Activated CD4-positive, alpha-beta T cell treated with anti-CD3 and anti-CD28 coated beads, Interleukin-2, amount 50 U/mL, for 1 hour (primary cell): Measurements from ENCODE around the gene UPK3A.
A peak's percentile ranks its signal among the peaks of the same experiment; 100 is the strongest.
"Not testable (repeated sequence)": the region's sequence is repeated elsewhere in the genome, so short reads cannot be mapped to it uniquely, and the experiment has no call there.

ENCODE experiments used
- DNase-seq: peaks from one replicate; pipeline ENCODE4 v3.0.0-alpha.2; 2020

UPK3A gene

DNA sequence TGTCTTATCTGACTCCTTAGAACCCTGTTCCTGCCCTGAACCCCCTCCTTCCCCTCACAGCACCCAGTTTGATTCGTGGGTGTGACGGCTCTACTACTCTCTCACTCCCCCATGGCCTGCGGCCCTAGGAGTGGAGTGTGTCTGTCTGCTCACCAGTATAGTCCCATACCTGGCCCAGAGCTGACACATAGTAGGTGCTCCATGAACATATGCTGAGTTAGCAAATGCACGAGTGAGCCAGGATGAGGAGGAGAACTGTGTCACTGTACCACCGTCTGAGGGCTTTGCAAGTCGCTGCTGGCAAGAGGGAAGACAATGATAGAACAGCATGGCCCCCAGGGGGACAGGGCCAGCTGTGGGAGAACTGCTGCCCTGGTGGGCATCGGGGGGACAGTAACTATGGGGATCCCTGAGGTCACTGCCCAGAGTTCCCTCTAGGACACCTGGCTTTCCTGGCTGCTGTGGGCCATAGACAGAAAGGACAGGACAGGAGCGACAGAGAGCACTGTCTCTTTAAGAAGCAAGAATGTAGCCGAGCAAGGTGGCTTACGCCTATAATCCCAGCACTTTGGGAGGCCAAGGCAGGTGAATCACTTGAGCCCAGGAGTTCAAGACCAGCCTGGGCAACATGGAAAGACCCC is 24.9 kb upstream of the UPK3A start:
- no peak for DNase-seq

DNA sequence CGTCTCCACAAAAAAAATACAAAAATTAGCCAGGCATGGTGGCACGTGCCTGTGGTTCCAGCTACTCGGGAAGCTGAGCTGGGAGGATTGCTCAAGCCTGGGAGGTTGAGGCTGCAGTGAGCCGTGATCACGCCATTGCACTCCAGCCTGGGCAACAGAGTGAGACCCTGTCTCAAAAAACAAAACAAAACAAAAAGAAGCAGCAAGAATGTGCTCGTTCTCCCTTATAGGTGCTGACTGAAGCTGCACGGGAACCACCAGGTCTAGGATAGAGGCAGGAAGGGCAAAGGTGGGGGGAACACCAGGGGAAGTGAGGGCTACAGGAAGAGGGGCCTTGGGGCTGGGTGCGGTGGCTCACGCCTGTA is 24.4 kb upstream of the UPK3A start:
- not testable (repeated sequence) for DNase-seq

DNA sequence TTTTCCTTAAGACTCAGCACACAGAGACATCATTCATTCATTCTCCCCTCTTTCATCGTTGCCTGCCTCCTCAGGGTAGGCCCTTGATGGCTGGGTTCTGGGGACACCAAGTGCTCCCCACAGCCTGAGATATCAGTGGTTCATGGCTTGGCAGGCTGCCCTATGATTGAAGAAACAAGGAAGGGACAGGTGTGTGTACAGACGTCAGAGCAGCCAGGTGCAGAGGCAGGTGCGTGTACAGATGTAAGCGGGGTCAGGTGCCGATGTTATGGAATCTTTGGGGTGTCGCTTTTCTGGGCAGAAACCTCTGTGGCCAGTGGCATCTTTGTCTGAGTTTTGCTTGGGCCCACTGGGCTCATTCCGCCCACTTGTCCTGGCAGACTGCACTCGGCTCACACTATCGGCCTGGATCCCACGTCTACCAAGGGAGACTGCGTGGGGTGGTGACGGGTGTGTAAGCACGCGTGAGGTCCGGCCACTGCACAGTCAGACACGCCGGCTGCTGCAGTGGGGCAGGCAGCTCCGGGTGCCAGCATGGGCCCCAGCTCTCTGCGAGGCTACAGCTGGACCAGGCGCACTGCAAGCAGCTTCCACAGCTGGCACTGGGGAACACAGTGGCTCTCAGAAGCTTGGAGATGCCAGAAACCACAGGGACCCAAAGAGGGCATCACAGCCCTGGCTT is 23.2 kb upstream of the UPK3A start:
- no peak for DNase-seq

DNA sequence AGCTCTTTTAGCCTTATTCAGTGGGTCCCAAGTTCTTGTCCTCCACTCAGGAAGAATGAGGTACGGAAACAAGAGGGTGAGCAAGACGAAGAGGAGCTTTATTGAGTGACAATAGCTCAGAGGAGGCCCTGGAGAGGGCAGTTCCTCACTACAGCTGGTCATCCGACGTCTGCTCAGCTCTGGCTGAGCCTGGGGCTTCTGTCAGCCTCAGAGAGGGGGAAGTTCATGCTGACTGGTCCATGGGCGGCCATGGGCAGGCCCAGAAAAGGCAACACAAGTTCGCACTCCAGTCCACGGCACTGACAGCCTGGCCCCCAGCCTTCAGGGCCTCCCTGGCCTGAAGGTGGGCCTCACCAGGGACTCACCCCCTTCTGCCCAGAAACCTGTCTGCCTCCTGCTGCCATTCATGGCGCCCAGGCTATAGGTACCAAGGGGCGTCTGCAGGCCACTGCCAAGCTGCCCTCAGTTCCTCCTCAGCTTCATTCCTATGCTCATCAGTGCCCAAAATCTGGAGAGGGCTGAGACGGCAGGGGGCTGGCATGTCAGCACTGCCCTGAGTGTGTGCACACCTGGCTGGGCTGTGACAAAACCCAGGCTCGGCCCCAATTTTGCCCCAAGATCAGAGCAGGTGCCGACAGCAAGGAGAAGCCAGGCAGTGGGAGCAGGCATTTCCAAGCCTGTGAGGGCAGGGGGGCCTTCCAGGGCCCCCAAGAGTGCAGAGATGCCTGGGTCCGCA is 22.4 kb upstream of the UPK3A start:
- DNase-seq: no peak

- no peak for DNase-seq
These were observed 21.8 kb upstream of the UPK3A start for GRCh38 chr22:45262931-45263462.

GRCh38 chr22:45263463-45264269 is 21.1 kb upstream of the UPK3A start:
- no peak for DNase-seq

DNA sequence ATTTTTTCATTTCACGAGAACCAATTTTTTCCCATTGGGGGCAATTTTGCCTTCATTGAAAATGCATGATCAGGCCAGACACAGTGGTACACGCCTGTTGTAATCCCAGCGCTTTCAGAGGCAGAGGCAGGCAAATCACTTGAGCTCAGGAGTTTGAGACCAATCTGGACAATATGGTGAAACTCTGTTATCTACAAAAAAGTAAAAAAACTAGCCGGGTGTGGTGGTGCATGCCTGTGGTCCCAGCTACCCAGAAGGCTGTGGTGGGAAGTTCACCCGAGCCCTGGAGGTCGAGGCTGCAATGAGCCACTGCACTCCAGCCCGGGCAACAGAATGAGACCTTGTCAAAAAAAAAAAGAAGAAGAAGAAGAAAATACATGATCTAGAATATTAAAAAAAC is 19.2 kb upstream of the UPK3A start:
- DNase-seq: no peak

DNA sequence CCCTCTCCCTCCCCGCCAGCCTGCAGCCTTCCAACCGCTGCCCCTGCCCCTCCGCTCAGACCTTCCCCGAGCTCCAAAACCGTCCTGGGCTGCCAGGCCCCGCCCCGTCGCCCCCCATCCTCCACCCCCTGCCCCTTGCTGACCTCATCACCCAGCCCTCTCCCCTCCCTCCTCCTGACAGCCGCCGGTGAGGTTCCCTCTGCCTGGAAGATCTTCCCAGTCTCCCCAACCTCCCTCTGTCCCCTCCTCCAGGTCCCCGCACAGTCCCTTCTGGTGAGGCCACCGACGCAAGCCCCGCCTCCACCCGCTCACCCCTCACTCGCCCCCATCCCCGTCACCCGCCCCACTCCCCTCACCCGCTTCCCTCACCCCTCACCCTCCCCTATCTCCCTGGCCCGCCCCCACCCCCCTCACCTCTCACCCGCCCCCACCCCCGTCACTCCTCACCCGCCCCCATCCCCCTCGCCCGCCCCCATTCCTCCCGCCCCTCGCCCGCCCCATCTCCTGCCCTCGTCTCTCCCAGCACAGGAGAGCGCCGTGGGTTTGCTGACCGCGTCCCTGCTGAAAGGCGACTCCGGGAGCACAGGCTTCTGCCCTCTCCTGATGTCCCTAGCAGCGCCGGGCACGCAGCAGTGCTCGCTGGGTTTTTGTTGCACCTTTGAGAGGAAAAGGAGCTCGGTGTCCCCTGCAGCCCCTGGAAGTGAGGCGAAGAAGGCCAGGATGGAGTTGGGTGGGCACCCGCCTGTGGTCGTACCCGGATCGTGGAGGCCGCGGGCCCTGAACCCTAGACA is 16.4 kb upstream of the UPK3A start:
- DNase-seq: peak; percentile 17

DNA sequence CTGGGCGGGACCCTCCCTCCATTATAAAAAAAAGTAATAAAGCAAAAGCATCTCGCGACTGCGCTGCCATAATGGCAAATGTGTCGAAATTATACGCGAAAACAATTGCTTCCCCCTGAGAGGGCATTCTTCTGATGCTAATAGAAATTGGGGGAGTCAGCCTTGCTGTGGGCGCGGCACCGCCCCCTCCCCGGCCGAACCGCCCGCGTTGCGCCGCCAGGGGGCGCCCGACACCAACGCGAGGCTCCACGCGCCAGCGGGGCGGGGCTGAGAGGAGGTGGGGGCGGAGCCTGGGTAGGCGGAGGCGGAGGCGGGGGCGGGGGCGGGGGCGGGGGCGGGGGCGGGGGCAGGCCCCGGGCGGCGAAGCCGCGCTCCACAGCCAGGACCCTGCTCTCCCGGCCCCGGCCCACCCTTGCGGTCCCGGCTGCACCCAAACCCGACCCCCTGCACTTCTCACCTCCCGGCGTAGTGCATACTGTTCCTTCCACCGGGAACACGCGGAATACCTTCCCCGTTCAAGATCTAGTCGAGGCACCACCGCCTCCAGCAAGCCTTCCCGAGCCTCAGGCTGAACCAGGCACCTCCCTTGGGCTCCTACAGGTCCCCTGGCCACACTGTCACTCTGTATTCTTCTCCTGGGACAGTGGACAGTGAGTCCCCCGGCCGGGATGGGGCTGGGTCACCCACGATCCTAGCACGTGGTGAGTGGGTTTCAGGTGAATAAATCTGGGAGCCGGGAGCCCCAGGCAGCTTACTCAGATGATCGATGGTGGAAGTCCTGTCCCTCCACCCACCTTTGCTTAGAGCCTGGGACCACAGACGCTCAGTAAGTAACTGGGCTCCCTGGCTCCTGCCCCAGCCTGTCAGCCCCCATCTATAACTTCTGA is 15.5 kb upstream of the UPK3A start:
- peak; percentile 92 for DNase-seq

DNA sequence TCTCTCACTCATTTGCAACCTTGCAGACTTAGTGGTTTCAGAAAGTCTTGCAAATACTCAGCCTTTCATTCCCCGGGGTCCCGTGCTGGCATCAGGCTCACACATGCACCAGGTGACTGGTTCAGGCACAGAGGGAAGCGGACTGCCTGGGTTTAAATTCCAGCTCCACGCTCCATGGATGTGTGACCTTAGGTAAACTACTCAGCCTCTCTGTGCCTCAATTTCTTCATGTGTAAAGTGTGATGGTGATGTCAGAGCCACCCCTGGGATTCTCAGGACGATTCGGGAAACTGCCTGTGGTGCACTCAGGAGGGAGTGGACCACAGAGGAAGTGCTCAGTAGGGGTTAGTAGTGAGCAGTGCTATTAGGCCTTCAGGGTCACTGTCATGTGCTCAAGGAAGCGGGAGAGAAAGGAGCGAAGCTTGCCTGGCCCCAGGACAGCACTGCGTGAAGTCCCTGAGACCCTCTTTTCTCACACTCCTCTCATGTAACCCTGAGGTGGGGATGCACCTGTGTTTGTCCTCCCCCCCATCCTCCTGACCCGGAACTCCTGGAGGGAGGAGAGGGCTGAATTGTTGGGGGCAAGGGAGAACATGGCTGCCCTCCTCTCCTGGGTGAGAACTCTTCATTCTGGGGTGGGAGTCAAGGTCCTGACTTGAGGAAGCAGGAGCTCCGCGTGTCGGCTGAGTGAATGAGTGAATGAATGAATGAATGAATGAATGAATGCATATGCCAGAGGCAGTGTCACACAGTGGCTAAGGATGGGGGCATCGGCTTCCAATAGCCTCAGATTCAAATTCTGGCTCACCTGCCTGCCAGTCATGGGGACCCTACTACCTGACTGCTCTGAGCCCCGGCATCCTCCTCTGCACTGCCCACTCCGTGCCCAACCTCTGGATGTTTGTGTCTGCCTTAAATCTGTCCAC is 14.4 kb upstream of the UPK3A start:
- no peak for DNase-seq

DNA sequence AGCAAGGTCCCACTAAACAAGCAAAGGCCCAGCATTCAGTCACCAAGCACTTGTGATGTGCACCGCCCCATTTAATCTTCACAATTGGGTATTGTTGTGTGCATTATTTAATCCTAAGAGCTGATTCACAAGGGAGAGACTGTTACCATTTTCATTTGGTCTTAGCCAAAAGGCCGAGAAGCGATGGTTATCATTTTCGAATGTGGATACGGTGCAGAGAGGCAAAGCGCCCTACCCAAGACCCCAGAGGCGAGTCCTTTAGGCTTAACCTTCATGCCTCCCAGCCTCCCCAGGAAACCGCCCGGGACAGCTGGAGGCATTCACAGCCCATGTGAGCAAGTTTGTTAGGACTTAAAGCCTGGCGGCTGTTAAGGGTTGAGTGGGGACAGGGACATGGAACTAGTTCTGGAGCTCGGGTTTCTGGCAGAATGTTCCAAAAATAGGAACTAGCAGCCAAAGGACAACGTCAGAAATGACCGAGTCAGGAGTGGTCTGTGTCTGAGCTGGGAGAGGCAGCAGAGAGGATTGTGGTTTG is 13.0 kb upstream of the UPK3A start:
- DNase-seq: no peak

GRCh38 chr22:45272498-45272897 is 12.3 kb upstream of the UPK3A start:
- DNase-seq: no peak

GRCh38 chr22:45273452-45274075 is 11.2 kb upstream of the UPK3A start:
- no peak for DNase-seq

DNA sequence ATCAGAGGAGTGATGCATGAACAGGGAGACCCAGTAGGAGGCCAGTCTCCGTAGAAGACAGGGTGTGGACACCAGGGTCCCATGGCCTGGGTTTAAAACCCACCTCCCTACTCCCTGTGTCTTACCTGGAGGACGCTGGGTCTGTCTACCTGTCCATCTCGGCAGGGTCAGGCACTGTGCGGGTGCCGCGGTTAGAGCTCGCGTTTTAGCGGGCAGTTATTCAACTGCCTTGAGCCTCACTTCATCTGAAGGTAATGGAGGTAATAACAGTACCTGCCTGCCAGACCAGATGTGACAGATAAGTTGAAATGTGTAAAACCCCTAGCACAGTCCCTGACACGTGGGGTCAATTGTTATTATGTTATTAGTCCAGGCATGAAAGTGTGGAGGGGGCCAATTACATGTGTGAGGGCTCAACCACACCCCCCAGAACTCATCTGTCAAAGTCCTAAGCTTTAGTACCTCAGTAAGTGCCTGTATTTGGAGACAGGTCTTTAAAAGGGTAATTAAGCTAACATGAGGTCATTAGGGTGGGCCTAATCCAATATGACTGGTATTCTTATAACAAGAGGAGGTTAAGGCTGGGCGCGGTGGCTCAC is 8.1 kb upstream of the UPK3A start:
- DNase-seq: no peak

DNA sequence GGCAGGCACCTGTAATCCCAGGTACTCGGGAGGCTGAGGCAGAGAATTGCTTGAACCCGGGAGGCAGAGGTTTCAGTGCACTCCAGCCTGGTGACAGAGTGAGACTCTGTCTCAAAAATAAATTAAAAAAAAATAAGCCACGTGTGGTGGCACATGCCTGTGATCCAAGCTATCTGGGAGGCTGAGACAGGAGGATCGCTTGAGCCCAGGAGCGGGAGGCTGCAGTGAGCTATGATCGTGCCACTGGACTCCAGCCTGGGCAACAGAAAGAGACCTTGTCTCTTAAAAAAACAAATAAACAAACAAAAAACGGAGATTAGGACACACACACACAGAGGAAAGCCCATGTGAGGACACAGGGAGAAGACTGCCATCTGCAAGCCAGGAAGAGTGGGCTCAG is 7.0 kb upstream of the UPK3A start:
- not testable (repeated sequence) for DNase-seq

- DNase-seq: no peak
These were observed 6.6 kb upstream of the UPK3A start for GRCh38 chr22:45278125-45278524.

GRCh38 chr22:45280587-45280980 is 4.2 kb upstream of the UPK3A start:
- DNase-seq: no peak

GRCh38 chr22:45281010-45281409 is 3.7 kb upstream of the UPK3A start:
- DNase-seq: no peak
